HPDE6-E6E7 (cell line): Measurements from ENCODE around the gene GSX1.

Experiments used
- DNase-seq: peaks from one replicate; pipeline ENCODE4 v3.0.0; 2011; ENCODE audit warnings: missing footprints; ENCODE audit errors: extremely low spot score

Gene GSX1

DNA sequence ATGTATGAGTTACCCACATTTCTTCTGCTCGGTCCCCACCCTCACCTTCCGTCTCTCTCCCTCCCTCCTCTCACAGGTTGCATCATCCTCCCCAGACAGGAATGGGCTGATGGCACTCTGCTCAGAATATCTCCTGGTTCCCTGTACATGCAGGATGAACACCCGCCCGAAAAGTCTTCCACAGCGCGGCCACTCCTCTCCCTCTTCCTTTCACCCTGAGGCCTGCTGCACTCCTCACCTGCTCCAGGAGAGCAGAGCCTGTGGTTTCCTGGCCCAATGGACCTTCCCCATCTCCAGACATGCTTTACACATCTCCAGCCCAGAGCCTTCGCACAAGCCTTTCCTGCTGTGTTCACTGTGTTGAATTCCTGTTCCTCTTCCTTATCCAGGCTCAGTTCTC is 40.9 kb downstream of the GSX1 start:
- DNase-seq = no peak

DNA sequence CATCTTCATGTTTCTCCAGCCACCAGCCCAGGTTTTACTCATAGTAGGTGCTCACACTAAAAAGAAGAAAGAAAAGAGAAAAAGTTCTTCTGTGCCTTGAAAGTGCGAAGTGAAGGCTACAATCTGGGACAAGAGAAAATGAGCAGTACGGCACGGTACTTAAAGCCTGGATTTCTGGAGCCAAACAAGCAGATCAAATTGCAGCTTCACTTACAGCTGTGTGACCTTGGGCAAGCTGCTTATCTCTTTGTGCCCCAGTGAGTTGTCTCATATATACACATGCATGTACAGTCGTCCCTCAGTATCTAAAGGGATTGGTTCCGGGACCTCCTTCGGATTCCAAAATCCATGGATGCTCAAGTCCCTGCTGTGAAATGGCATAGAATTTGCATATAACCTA is 41.8 kb downstream of the GSX1 start:
- DNase-seq = no peak

DNA sequence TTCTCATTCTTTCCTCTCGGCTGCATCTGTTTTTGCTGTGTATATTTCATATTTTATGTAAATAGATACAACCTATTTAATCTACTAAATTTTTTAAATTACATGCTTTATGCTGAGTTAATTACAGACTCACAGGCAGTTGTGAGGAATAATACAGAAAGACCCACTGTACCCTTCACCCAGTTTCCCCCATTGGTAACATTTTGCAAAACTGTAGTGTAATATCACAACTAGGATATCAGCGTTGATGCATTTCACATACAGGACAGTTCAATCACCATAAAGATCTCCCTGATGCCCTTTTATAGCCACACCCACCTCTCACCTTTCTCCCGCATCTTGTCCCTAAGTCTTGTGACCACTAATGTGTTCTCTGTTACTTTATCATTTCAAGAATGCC is 43.5 kb downstream of the GSX1 start:
- no peak for DNase-seq

DNA sequence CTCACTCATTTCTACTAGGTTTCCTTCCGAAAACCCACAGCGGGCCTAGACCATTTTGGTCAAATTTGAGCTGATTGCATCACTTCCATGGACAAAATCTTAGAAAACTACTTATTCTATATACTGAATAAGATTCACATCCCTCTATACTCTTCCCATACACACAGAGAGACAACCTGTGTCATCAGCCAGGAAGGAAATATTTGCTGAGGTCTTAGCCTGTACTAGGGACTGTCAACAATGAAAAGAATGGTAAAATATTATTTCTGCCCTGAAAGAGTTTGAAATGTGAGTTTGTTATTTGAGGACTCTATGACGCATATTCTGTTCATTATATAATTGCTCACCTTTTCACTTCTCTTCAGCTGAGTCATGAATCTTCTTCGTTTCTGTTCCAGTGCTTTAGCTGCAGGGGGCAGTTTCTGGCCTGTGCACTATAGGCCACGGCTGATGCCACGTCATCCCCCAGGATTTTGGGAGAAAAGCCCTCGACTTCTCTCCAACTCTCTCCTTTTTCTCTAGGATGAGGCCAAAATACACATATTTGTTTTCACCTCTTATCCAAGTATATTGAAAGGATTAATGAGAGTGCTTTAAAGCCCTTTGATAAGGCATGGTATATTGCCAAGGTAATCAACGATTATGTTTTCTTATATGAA is 47.7 kb downstream of the GSX1 start:
- peak; percentile 14 for DNase-seq

DNA sequence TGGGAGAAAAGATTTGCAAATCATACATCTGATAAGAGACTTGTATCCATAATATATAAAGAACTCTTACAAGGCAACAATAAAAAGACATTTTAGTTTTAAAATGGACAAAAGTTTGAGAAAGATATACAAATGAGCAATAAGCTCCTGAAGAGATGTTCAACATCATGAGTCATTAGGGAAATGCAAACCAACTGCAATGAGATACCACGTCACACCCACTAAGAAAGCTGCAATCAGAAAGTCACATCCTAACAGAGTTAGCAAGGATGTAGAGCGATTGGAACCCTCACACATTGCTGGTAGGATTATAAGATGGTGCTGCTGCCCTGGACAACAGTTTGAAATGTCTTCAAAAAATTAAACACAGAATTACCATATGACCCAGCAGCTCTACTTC is 50.3 kb downstream of the GSX1 start:
- no peak for DNase-seq
